GM19324 (cell line): Measurements from ENCODE around the gene SEPTIN11.

ENCODE experiments used
- ATAC-seq: cut with Tn5 transposase; IDR thresholded peaks from one replicate; pipeline ENCODE4 v1.9.1; 2021; ENCODE audit warnings: mild to moderate bottlenecking, moderate library complexity; ENCODE audit not compliant: unreplicated experiment, low FRiP score

The SEPTIN11 gene

GRCh38 chr4:76977736-76978350 lies 28.3 kb downstream of the SEPTIN11 start:
- no peak for ATAC-seq

GRCh38 chr4:76979236-76979635 lies 29.7 kb downstream of the SEPTIN11 start:
- no peak for ATAC-seq

DNA sequence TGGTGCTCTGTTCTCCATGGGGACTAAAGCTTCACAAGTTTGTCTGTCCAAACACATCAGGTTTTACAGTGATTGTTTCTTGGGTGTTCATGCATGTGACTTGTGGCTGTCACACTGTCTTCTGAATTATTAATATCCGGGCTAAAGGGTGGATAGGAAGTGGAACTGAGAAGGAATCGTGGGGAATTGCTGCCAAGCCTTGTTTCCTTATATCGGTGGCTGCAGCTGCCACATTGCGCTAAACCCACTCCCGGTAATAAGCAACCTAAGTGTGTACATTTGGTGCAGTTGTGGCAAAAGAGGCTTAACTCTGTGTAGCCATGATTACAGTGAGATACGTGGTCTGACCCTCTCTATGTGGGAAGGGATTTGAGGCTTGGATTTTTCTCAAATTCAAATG lies 30.7 kb downstream of the SEPTIN11 start:
- no peak for ATAC-seq

- no peak for ATAC-seq
Measured at GRCh38 chr4:76981644-76982043, 32.1 kb downstream of the SEPTIN11 start.

- no peak for ATAC-seq
Measured at GRCh38 chr4:76982638-76983584, 33.4 kb downstream of the SEPTIN11 start.

DNA sequence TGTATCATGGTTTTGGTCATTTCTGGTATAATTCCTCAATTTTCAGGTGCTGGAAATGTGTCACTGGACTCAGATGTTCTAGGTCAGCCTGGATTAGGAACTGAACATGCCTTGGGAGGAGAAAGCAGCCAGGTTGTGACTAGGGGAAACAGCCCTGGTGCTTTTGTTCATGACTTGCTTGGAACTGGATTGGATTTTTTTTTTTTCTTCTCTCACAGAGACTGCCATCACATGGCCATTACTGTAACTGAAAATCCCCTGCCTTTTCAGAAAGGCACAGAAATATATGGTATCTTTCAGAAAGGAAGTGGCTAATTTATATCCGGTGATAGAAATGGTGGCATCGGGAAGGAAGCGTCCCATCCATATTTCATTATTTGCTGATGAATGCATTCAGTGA lies 34.6 kb downstream of the SEPTIN11 start:
- ATAC-seq = no peak

DNA sequence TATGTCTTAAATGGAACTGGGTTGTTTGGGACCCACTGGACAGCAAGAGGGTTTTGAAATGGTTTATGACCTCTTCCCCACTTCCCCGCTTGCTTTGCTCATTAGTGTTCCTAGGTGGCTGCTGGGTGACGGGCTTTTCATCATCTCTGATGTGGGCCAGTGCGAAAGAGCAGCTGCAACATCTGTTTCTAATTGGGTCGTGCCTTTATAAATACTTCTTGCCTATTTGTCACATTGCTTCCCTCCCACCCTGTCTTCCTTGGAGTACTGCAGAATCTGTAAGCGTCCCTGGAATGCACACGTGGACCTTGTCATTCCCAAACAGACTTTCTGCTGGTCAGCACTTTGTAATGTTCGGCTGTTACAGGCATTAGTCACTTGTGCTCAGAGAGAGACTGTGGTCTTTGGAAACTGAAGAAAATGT lies 35.2 kb downstream of the SEPTIN11 start:
- no peak for ATAC-seq

GRCh38 chr4:76987153-76987591 lies 37.6 kb downstream of the SEPTIN11 start:
- no peak for ATAC-seq

DNA sequence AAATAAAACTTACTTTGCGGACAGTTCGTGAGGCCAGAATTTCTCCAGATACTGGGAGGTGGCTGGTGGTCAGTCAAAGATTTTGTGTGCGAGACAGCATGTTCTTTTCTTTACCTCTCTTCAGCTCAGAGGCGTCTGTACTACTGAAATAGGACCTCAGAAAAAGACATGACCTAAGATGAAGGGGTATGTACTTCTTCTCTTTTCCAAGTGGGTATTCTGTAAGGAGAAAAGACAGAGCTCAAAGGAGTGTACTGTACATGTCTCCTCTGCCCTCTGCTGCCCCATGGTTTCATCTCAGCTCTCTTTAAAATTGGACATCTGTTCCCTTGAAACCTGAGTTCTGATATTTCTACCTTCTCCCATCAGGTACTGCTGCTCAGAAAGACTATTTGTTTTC lies 38.1 kb downstream of the SEPTIN11 start:
- no peak for ATAC-seq

DNA sequence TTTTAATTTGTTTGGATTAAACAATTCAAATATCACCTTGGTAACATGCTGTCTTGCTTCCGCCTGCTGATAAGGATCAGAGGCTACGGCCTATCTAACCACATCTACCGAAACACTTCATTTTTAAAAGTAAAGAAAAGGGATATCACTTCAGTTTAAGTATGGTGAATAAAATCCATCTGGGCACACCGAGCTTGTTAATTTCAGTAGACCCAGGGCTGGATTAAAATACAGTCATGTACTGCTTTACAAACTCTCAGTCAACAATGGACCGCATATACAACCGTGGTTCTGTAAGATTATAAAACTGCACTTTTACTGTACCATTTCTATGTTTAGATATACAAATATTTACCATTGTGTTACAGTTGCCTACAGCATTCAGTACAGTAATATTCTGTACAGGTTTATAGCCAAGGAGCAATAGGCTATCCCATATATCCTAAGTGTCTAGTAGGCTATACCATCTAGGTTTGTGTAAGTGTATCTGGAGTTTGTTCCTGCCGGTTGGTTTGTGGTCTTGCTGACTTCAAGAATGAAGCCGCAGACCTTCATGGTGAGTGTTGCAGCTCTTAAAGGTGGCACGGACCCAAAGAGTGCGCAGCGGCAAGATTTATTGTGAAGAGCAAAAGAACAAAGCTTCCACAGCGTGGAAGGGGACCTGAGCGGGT lies 40.0 kb downstream of the SEPTIN11 start:
- ATAC-seq = no peak

DNA sequence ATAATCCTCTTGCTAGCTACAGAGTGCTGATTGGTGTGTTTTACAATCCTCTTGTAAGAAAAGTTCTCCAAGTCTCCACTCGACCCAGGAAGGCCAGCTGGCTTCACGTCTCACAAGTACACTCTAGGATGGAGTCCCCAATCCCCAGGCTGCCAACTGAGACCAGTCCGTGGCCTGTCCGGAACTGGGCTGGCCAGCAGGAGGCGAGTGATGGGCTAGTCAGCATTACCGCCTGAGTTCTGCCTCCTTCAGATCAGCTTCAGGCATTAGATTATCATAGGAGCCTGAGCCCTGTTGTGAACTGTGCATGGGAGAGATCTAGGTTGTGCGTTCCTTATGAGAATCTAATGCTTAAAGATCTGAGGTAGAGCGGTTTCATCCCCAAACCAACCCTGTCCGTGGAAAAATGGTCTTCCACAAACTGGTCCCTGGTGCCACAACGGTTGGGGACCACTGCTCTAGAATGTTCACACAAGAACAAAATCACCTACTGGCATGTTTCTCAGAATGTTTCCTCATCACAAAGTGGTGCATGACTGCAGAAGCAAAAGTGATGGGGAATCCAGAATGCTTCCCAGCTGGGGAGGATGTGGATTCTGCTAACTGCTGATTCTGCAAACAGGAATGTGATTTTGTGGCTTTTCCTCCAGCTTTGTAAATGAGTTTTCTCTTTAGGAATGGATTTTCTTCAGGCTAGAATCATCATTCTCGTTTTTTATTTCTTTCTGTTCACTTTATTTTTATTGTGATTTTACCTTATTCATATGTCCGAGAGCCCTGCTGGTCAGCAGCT lies 40.9 kb downstream of the SEPTIN11 start:
- ATAC-seq = no peak

- ATAC-seq = no peak
Measured at GRCh38 chr4:76991161-76991660, 41.7 kb downstream of the SEPTIN11 start.

DNA sequence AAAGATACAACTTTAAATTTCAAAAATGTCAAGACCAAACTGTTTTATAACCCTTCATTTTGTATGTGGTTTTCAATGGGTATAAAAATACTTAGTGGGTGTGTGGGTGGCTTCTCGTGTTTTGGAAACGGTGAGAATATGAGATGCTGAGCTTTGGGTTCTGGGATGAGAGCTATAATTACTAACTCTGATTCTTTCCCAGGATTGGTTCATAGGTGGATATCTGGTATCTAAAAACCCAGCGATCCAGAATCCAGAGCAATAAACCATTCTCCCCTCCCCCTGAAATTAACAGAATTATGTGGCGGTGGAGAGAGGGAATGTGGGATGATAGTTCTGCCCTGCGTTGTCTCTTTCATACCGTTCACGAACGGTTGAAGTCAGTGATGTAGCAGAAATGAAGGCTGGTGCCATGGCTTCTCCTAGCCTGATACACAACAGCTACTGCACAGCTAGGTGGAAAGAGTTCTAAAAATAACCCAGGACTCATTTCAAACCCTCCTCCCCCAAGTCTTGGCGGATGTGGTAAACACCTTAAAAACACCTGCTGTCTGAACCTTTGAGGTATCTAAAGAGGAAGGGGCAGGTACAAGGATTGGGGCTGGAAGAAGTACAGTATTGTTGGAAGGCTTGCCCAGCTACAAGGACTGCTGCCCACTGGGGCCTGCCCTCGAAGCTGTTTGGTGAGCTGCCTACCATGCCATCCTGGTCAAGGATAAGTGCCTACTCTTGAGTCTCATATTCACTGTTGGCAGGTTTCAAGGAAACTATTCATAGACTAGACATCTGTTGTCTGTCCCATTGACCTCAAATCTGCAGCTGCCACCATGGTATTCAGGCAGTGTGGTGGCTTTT lies 44.5 kb downstream of the SEPTIN11 start:
- peak; percentile 82 for ATAC-seq

GRCh38 chr4:76995776-76996175 lies 46.2 kb downstream of the SEPTIN11 start:
- no peak for ATAC-seq

- ATAC-seq = no peak
Measured at GRCh38 chr4:76996445-76996844, 46.9 kb downstream of the SEPTIN11 start.

DNA sequence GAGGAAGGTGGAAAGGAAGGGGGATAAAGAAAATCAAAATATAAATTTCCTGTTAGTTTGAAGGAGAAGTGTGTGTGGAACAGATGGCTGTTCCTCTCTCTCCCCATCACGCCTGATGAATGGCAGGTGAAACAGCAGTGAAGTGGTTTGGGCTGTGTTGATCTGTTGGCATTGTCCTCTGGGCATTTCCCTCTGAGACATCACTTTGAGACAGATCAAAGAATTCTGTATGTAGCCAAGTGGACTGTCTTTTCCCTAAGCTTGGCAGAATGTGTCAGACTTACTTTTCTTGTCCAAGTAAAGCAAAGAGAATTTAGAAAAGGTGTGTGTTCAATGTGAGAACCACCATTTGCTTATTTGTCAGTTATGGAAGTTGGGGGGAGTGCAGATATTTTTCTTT lies 47.5 kb downstream of the SEPTIN11 start:
- ATAC-seq = no peak

- ATAC-seq = no peak
Measured at GRCh38 chr4:76997532-76997931, 48.0 kb downstream of the SEPTIN11 start.

GRCh38 chr4:76998251-76998901 lies 48.8 kb downstream of the SEPTIN11 start:
- no peak for ATAC-seq
